ENCODE data around the gene GABRA5. TPM values are rescaled to one million over a fixed set of nuclear protein-coding genes. Genes with fewer than 3 reads are reported as not detected.
"Not testable (repeated sequence)": the region's sequence is repeated elsewhere in the genome, so short reads cannot be mapped to it uniquely, and the experiment has no call there.

Gene GABRA5
- total RNA-seq (2014; rRNA removed; shearing (Covaris generic)) (not detected in 2 replicates), total RNA-seq (2022) (not detected in 2 replicates), Bru-seq, nascent RNA (not detected), BruChase-seq, experiment 1, labeled RNA remaining after a 6-hour chase (not detected), BruChase-seq, experiment 2, labeled RNA remaining after a 2-hour chase (not detected)
- long read RNA-seq = 0 reads

GRCh38 chr15:26866298-26867199 lies at the start of gene GABRA5:
TSS of gene GABRA5 (plus strand) at chr15:26867062. CDS start at chr15:26869249, 2,187 bp downstream.
- Histone ChIP-seq H3K27ac (ENCODE audit: low read depth, low read length, poor library complexity, severe bottlenecking) (no peak within 1 kb of the TSS), H3K4me1 (ENCODE audit: insufficient read depth, low read length, poor library complexity, severe bottlenecking) (no peaks in the 10 kb centered on the region), H3K4me2 (ENCODE audit: low read length) (no peak within 1 kb of the TSS), H4K20me1 (ENCODE audit: insufficient read depth, low read length) (no peaks in the 10 kb centered on the region), H3K4me3 (ENCODE audit: low read depth, low read length, poor library complexity, severe bottlenecking) (no peak within 1 kb of the TSS), H3K9me3 (ENCODE audit: low read length) (no peaks in the 10 kb centered on the region), H3K9me2 (ENCODE audit: insufficient read depth, low read length) (no peaks in the 10 kb centered on the region), H3K79me2 (ENCODE audit: insufficient read depth, low read depth, low read length) (no peaks in the 10 kb centered on the region), H3K36me3 (ENCODE audit: insufficient read depth, low read length) (no peaks in the 10 kb centered on the region), H2AFZ (ENCODE audit: low read length) (no peak within 1 kb of the TSS)
- intact Hi-C loops (cut with micrococcal nuclease; ENCODE audit: unreplicated experiment) = loop anchor here (10.0 kb wide), 2 partner anchors 932 to 1362 kb away; no protein-coding TSS in a partner anchor
- no peak for DNase-seq (ENCODE audit: low spot score)
- POLR2A ChIA-PET = no interaction called here
- BruUV-seq (replicated peaks) = no TSS peak
- TF ChIP-seq EZH2phosphoT487 (IDR thresholded peaks at IDR 0.05; ENCODE audit: borderline replicate concordance, low read depth, low read length) (no peak), CTCF (conservative IDR thresholded peaks at IDR 0.05; ENCODE audit: low read length) (no peak)
- CTCF ChIA-PET (ENCODE audit: unreplicated experiment) = no interaction called here

- H3K4me2 ChIP-seq (ENCODE audit: low read length); H3K27ac ChIP-seq (ENCODE audit: low read depth, low read length, poor library complexity, severe bottlenecking); H3K4me3 ChIP-seq (ENCODE audit: low read depth, low read length, poor library complexity, severe bottlenecking); BruUV-seq (replicated peaks); H3K4me1 ChIP-seq (ENCODE audit: insufficient read depth, low read length, poor library complexity, severe bottlenecking); H3K36me3 ChIP-seq (ENCODE audit: insufficient read depth, low read length); H2AFZ ChIP-seq (ENCODE audit: low read length); H3K79me2 ChIP-seq (ENCODE audit: insufficient read depth, low read depth, low read length); H4K20me1 ChIP-seq (ENCODE audit: insufficient read depth, low read length); POLR2A ChIA-PET; H3K9me2 ChIP-seq (ENCODE audit: insufficient read depth, low read length); DNase-seq (ENCODE audit: low spot score); CTCF ChIA-PET (ENCODE audit: unreplicated experiment); intact Hi-C loops (cut with micrococcal nuclease; ENCODE audit: unreplicated experiment); H3K9me3 ChIP-seq (ENCODE audit: low read length): not testable (repeated sequence)
Observed at GRCh38 chr15:26831191-26831590, 35.7 kb upstream of the GABRA5 start.

GRCh38 chr15:26831951-26832350 lies 34.9 kb upstream of the GABRA5 start:
- BruUV-seq (replicated peaks) = no TSS peak
- CTCF ChIA-PET (ENCODE audit: unreplicated experiment) = no interaction called here
- TF ChIP-seq CTCF (conservative IDR thresholded peaks at IDR 0.05; ENCODE audit: low read length) = no peak
- no peak for TF ChIP-seq EZH2phosphoT487 (IDR thresholded peaks at IDR 0.05; ENCODE audit: borderline replicate concordance, low read depth, low read length)
- Histone ChIP-seq H3K4me1 (ENCODE audit: insufficient read depth, low read length, poor library complexity, severe bottlenecking) (no peaks in the 10 kb centered on the region), H3K9me2 (ENCODE audit: insufficient read depth, low read length) (no peaks in the 10 kb centered on the region), H3K36me3 (ENCODE audit: insufficient read depth, low read length) (no peaks in the 10 kb centered on the region), H4K20me1 (ENCODE audit: insufficient read depth, low read length) (no peaks in the 10 kb centered on the region), H3K4me3 (ENCODE audit: low read depth, low read length, poor library complexity, severe bottlenecking) (no peak overlapping the region), H3K79me2 (ENCODE audit: insufficient read depth, low read depth, low read length) (no peaks in the 10 kb centered on the region), H3K4me2 (ENCODE audit: low read length) (no peak overlapping the region), H2AFZ (ENCODE audit: low read length) (no peak overlapping the region), H3K27ac (ENCODE audit: low read depth, low read length, poor library complexity, severe bottlenecking) (no peak overlapping the region), H3K9me3 (ENCODE audit: low read length) (no peaks in the 10 kb centered on the region)
- POLR2A ChIA-PET = no interaction called here
- intact Hi-C loops (cut with micrococcal nuclease; ENCODE audit: unreplicated experiment) = no loop called here
- DNase-seq (ENCODE audit: low spot score) = no peak

All from OCI-LY7 (cell line).